Measurements from ENCODE around the gene ASIC5. TPM values are rescaled to one million over a fixed set of nuclear protein-coding genes. Genes with fewer than 3 reads are reported as not detected.

ASIC5 gene
- total RNA-seq, 1 experiment from 2014 or later = not detected

GRCh38 chr4:155904331-155904730 is 38.3 kb upstream of the ASIC5 start:
- Histone ChIP-seq H4K20me1 (ENCODE audit: control insufficient read depth, insufficient read depth, insufficient read length) (no peaks in the 10 kb centered on the region), H3K4me1 (ENCODE audit: insufficient read depth, low read length) (peaks cover 4% of the 10 kb centered on the region; the same call in 1 of the 2 replicates), H2AFZ (ENCODE audit: low read length) (no peak overlapping the region), H3K79me1 (ENCODE audit: insufficient read depth, low read depth, low read length, poor library complexity, severe bottlenecking) (no peaks in the 10 kb centered on the region), H3K18ac (ENCODE audit: insufficient read length, low read depth, low read length) (no peak overlapping the region), H3K4ac (ENCODE audit: low read depth, low read length) (no peak overlapping the region), H3T11ph (ENCODE audit: low read length) (no peak overlapping the region), H2BK20ac (ENCODE audit: low read depth, low read length, poor library complexity, severe bottlenecking) (no peak overlapping the region), H3K79me2 (ENCODE audit: insufficient read depth, low read length) (no peaks in the 10 kb centered on the region), H3K4me2 (ENCODE audit: insufficient read depth, insufficient read length, low read length) (no peak overlapping the region), H3K14ac (ENCODE audit: insufficient read depth, low read length) (no peak overlapping the region), H3K56ac (ENCODE audit: insufficient read length, low read depth, low read length) (no peak overlapping the region), H4K91ac (ENCODE audit: insufficient read length, low read depth, low read length) (no peak overlapping the region), H3K23ac (ENCODE audit: insufficient read length, low read depth, low read length) (no peak overlapping the region), H2BK5ac (ENCODE audit: insufficient read length, low read length) (no peak overlapping the region), H4K8ac (replicated peaks; ENCODE audit: insufficient read length, low read depth, low read length) (no peak overlapping the region), H3K27me3 (ENCODE audit: insufficient read depth, low read length) (no peaks in the 10 kb centered on the region), H2AK5ac (ENCODE audit: insufficient read length, low read length) (no peak overlapping the region), H4K5ac (ENCODE audit: insufficient read length, low read depth, low read length) (no peak overlapping the region), H2BK120ac (ENCODE audit: low read depth, low read length, poor library complexity, severe bottlenecking) (no peak overlapping the region), H2BK12ac (ENCODE audit: insufficient read length, low read depth, low read length) (no peak overlapping the region), H3K9ac (ENCODE audit: extremely low read depth, insufficient read length, low read length) (no peak overlapping the region), H3K23me2 (ENCODE audit: insufficient read length, low read depth, low read length, poor library complexity, severe bottlenecking) (no peaks in the 10 kb centered on the region), H3K27ac (ENCODE audit: insufficient read length, low read depth, low read length) (no peak overlapping the region), H2BK15ac (ENCODE audit: low read depth, low read length) (no peak overlapping the region), H3K9me3 (ENCODE audit: control insufficient read depth, low read depth, low read length) (no peaks in the 10 kb centered on the region)
- H3K36me3 Mint-ChIP-seq (ENCODE audit: insufficient read depth in 1 of 3, low read depth in 3 of 3) = no peaks in the 10 kb centered on the region
- H3K27ac Mint-ChIP-seq = no peak overlapping the region
- no CpG with 5 or more reads among the region's 3 CpGs for WGBS (ENCODE audit: extremely low coverage, insufficient read length, low lambda C conversion rate)
- DNase-seq = no peak
- no peak overlapping the region for H3K4me3 Mint-ChIP-seq
- no peak for TF ChIP-seq CTCF (conservative IDR thresholded peaks at IDR 0.05)
- no peaks in the 10 kb centered on the region for H3K9me3 Mint-ChIP-seq
- H3K4me1 Mint-ChIP-seq = peaks cover 16 to 17% of the 10 kb centered on the region in 2 experiments
- no peaks in the 10 kb centered on the region for H3K27me3 Mint-ChIP-seq (ENCODE audit: low read depth)
